Body of pancreas (tissue), 2 donors: ENCODE data around the gene RICTOR. TPM values are rescaled to one million over a fixed set of nuclear protein-coding genes. Genes with fewer than 3 reads are reported as not detected.

Experiments
- small RNA-seq: library from RNA; depleted of rRNA; stranded (forward); fragments of <200 nt; gene quantifications from one replicate; pipeline ENCODE3, GENCODE V24; 2016
- total RNA-seq, 2 donors: library from RNA; depleted of rRNA; stranded (reverse); fragments of >200 nt; gene quantifications; one replicate each; pipeline ENCODE4 v1.1.0, GENCODE V29; 2016

The RICTOR gene
- total RNA-seq, 2 donors from 2014 or later: 20.8 to 27.5 TPM

Small RNA genes within 50 kb of the gene (small RNA-seq; reads per million reads assigned to genes)
- not detected for gene AIG1P1

Other genes starting within 250 kb of the RICTOR start
- 10 to 100 TPM; 11.7 to 22.4 TPM for gene OSMR, start 228.4 kb downstream of the RICTOR start, total RNA-seq
- gene FYB1, start 145.2 kb upstream of the RICTOR start, total RNA-seq: 1 to 10 TPM; 2.9 to 3.0 TPM